ENCODE results near the gene PAQR7. TPM values are rescaled to one million over a fixed set of nuclear protein-coding genes. Genes with fewer than 3 reads are reported as not detected.

The PAQR7 gene

GRCh38 chr1:25813734-25814471, 61.6 kb downstream of the PAQR7 start:
- H3K4me2 ChIP-seq (ENCODE audit: low read length) = no peak overlapping the region
- peaks cover 2% of the 10 kb centered on the region for H3K36me3 ChIP-seq (ENCODE audit: control insufficient read depth, insufficient read depth, low read length)
- WGBS (ENCODE audit: extremely low coverage, insufficient coverage, low lambda C conversion rate) = no CpG with 5 or more reads among the region's 24 CpGs

GRCh38 chr1:25813071-25813733, 62.3 kb downstream of the PAQR7 start:
- peaks cover 2% of the 10 kb centered on the region for H3K36me3 ChIP-seq (ENCODE audit: control insufficient read depth, insufficient read depth, low read length)
- H4K5ac ChIP-seq (ENCODE audit: low read length) = no peak overlapping the region
- no peak overlapping the region for H3K4me3 ChIP-seq (ENCODE audit: low read length)
- H3K23ac ChIP-seq (ENCODE audit: low read length) = no peak overlapping the region
- WGBS (ENCODE audit: extremely low coverage, insufficient coverage, low lambda C conversion rate) = no CpG with 5 or more reads among the region's 11 CpGs
- no peak overlapping the region for H4K8ac ChIP-seq (ENCODE audit: low read depth, low read length)
- no peaks in the 10 kb centered on the region for H3K27me3 ChIP-seq (ENCODE audit: insufficient read depth, low read length, poor library complexity)
- no peak overlapping the region for H3K56ac ChIP-seq (ENCODE audit: low read length)
- no peak overlapping the region for H3K4ac ChIP-seq (ENCODE audit: low read depth, low read length)
- H2AK5ac ChIP-seq (ENCODE audit: low read length) = no peak overlapping the region
- H3K79me2 ChIP-seq (ENCODE audit: control insufficient read depth, insufficient read depth, low read length) = no peaks in the 10 kb centered on the region
- no peak overlapping the region for H3K27ac ChIP-seq (ENCODE audit: low read depth, low read length)
- no peak overlapping the region for H3K4me2 ChIP-seq (ENCODE audit: low read length)
- H3K4me1 ChIP-seq (ENCODE audit: control insufficient read depth, low read depth, low read length) = no peaks in the 10 kb centered on the region
- H3K79me1 ChIP-seq (ENCODE audit: low read length) = no peaks in the 10 kb centered on the region
- H2BK15ac ChIP-seq (replicated peaks; ENCODE audit: low read depth) = no peak overlapping the region
- H3K9ac ChIP-seq (ENCODE audit: low read length) = no peak overlapping the region
- no peak overlapping the region for H2BK120ac ChIP-seq (ENCODE audit: low read depth, low read length)
- H2BK5ac ChIP-seq (ENCODE audit: low read length) = no peak overlapping the region
- DNase-seq = no peak
- no peak overlapping the region for H3K18ac ChIP-seq (ENCODE audit: low read length)

More at GRCh38 chr1:25813734-25814471, 61.6 kb downstream of the PAQR7 start:
- Histone ChIP-seq H4K5ac (ENCODE audit: low read length) (no peak overlapping the region), H3K27me3 (ENCODE audit: insufficient read depth, low read length, poor library complexity) (no peaks in the 10 kb centered on the region), H3K79me2 (ENCODE audit: control insufficient read depth, insufficient read depth, low read length) (no peaks in the 10 kb centered on the region), H4K8ac (ENCODE audit: low read depth, low read length) (no peak overlapping the region), H3K4me3 (ENCODE audit: low read length) (no peak overlapping the region), H3K27ac (ENCODE audit: low read depth, low read length) (no peak overlapping the region), H2BK5ac (ENCODE audit: low read length) (no peak overlapping the region), H3K56ac (ENCODE audit: low read length) (no peak overlapping the region), H3K23ac (ENCODE audit: low read length) (no peak overlapping the region), H2AK5ac (ENCODE audit: low read length) (no peak overlapping the region), H2BK120ac (ENCODE audit: low read depth, low read length) (no peak overlapping the region), H3K4me1 (ENCODE audit: control insufficient read depth, low read depth, low read length) (peaks cover 2% of the 10 kb centered on the region), H3K4ac (ENCODE audit: low read depth, low read length) (no peak overlapping the region), H3K79me1 (ENCODE audit: low read length) (no peaks in the 10 kb centered on the region), H3K18ac (ENCODE audit: low read length) (no peak overlapping the region), H2BK15ac (replicated peaks; ENCODE audit: low read depth) (no peak overlapping the region), H3K9ac (ENCODE audit: low read length) (no peak overlapping the region)
- no peak for DNase-seq

Small RNAs within 50 kb of the gene (small RNA-seq; reads per million reads assigned to genes)
- gene AL033528.1 (ENCODE audit: insufficient read depth) = not detected
- not detected for gene RF00019 (ENCODE audit: insufficient read depth)
- gene SNRPFP2 (ENCODE audit: insufficient read depth) = not detected

Measured in mesendoderm (in vitro differentiated cells).